NCI-H2081 treated with DMSO at 0.1 percent for 48 hours (cell line): ENCODE data around the gene MFSD12.

Experiments used
- DNase-seq: peaks from one replicate; lab custom pipeline; 2025; lab: John Stamatoyannopoulos, UW

MFSD12 gene

GRCh38 chr19:3557461-3558248 is at the start of gene MFSD12:
Gene MFSD12, minus strand, starts transcription at chr19:3557586. Its CDS starts 183 bp downstream, at chr19:3557403.
- peak; percentile 33 for DNase-seq

- DNase-seq: no peak
Measured at GRCh38 chr19:3606690-3607289, 49.4 kb upstream of the MFSD12 start, which contains the start of gene TBXA2R. Gene TBXA2R, minus strand, starts transcription at chr19:3606875. Its CDS starts 6,241 bp downstream, at chr19:3600634.

- DNase-seq: no peak
Measured at GRCh38 chr19:3606174-3606689, 48.8 kb upstream of the MFSD12 start.

DNA sequence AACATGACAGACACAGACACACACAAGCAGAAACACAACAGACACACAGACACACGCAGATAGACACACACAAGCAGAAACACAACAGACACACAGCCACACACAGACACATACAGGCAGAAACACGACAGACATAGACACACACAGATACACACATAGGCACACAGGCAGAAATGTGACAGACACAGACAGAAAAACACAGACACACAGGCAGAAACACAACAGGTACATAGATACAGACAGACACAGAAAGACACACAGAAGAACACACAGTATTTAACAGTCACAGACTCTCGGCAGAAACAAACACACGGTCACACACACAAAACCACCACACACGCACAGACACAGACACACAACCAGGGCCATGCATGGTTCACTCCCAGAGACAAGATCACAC is 48.4 kb upstream of the MFSD12 start:
- no peak for DNase-seq

- no peak for DNase-seq
Measured at GRCh38 chr19:3605361-3605760, 48.0 kb upstream of the MFSD12 start.

DNA sequence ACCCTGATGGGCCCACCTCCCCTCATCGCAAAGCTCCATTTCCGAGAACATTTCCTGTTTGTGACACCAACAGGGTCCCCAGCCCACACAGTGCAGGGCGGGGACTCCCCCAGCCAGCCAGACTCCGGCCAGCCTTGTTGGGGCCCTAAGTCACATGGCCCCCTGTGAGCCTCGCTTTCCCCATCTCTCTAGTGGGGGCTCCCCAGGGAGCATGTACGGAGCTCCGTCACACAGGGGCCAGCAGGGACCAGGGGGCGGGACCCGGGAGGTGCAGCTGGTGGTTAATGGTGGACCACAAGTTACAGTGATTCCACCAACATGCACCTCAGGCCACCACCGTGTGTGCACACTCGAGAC is 47.6 kb upstream of the MFSD12 start:
- DNase-seq: no peak

- no peak for DNase-seq
Measured at GRCh38 chr19:3604227-3604986, 47.0 kb upstream of the MFSD12 start.

GRCh38 chr19:3603121-3603811 is 45.9 kb upstream of the MFSD12 start:
- no peak for DNase-seq

DNA sequence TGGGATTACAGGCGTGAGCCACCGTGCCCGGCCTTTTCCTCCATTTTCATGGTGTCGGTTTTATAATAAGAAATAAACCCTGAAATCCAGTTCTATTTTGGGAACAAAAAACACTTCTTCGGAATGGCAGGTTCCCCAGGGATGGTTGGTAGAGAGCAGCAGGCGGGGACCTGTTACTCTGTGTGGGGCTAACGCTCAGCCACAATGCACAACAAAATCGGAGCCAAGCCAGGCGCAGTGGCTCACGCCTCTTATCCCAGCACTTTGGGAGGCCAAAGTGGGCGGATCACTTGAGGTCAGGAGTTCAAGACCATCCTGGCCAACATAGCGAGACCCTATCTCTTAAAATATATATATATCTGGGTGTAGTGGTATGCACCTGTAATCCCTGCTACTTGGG is 43.6 kb upstream of the MFSD12 start:
- no peak for DNase-seq

GRCh38 chr19:3599776-3600187 is 42.4 kb upstream of the MFSD12 start:
- no peak for DNase-seq

DNA sequence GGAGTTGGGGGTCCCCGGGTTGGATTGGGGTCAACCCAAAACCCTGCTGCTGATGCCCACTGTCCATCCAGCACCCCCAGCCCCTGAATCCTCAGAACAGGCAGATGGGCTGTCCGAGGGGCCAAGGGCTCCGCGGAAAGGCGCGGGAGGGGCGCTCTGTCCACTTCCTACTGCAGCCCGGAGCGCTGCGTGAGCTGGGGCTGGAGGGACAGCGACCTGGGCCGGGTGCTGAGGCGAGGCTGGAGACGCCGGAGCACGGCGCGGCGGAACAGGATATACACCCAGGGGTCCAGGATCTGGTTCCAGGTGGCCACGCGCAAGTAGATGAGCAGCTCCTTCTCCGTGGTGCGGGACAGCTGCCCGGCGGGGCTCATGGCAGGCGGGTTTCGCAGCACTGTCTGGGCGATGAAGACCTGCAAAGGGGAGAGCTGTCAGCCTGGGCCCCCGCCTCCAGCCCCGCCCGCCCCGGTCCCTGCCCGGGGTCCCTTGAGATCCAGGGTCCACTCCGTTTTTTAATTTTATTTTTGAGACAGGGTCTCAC is 38.2 kb upstream of the MFSD12 start:
- DNase-seq: no peak

DNA sequence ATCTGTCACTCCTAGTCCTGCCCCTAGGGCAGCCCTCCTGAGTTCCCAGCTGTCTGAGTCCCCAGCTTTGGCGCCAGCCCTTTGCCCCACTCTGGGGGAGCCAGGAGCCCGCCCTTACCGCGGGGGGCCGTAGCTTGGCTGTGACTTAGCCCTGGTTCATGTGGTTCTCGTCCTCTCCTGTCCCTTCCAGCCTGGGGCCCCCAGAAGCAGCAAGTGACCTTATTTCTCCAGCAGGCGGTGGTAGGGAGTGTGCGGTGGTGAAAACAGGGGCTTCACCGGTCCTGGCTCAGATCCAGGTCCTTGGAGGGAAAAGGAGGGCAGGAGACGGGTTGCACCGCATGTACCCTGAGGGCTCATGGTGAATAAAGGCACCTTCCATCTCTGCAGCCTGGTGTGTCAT is 35.8 kb upstream of the MFSD12 start:
- no peak for DNase-seq

DNA sequence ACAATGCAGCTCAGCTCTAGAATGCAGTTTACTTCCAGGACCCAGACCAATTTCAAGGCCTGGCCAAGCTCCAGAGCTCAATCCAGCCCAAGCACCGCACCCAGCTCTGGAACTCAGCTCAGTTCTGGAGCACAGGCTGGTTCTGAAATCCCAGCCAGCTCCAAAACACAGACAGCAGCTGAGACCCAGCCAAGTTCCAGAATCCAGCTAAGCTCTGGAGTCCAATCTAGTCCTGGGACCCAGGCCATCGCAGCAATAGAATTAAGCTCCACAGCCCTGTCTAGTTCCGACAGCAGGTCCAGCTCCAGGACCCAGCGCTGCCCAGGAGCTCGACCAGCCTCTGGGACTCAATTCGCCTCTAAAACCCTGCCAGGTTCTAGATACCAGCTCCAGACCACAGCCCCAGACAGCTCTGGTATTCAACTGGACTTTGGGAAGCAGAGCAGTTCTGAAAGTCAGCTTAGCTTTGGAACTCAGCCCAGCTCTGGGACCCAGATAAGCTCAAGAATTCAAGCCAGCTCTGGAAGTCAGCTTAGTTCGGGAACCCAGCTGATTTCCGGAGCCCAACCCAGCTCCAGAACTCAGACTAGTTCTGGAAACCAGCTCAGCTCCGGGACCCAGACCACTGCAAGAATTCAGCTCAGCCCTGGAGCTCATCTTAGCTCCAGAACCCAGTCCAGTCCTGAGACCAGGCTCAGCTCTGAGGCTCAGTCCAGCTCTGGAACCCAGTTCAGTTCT is 34.7 kb upstream of the MFSD12 start:
- no peak for DNase-seq

- no peak for DNase-seq
Measured at GRCh38 chr19:3590991-3591659, 33.7 kb upstream of the MFSD12 start.

DNA sequence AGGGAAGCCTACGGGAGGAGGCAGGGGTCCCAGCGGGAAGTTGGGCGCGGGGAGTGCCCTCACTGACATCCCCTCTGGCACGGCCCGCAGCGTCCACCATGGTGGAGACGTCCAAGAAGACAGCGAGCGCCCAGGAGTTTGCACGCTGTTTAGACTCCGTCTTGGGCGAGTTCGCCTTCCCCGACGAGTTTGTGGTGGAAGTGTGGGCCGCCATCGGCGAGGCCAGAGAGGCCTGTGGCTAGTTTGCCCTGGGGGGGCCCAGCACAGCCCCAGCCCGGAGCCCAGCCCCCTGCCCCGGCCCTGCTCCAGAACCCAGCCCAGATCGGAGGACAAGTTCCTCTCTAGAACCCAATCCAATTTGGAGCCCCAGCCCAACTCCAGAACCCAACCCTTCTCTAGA is 32.6 kb upstream of the MFSD12 start:
- DNase-seq: no peak

- DNase-seq: no peak
Measured at GRCh38 chr19:3589439-3589838, 32.1 kb upstream of the MFSD12 start.

DNA sequence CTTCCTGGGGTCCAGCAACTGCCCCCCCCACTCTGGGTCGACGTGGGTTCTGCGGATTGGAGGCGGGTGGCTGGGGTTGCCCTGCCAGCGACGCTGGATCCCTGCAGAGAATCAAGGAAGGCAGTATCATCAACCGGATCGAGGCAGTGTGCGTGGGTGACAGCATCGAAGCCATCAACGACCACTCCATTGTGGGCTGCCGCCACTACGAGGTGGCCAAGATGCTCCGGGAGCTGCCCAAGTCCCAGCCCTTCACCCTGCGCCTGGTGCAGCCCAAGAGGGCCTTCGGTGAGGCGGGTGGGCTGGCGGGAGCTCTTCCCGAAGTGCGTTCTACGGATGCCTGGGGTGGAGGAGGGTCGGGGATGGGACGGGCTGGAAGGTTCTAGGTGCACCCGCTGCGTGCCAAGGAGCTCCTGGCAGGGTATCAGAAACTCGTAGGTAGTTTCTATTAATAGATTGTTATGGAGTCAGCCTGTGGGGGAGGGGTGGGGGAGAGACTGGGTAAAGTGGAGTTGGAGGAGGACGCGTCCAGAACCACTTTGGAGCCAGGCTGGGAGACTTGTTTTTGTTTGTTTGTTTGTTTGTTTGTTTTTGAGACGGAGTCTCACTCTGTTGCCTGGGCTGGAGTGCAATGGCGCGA is 29.4 kb upstream of the MFSD12 start:
- DNase-seq: no peak

GRCh38 chr19:3586127-3586626 is 28.8 kb upstream of the MFSD12 start:
- DNase-seq: no peak

- no peak for DNase-seq
Measured at GRCh38 chr19:3585301-3586126, 28.1 kb upstream of the MFSD12 start, which contains the start of gene GIPC3. Gene GIPC3, plus strand, starts transcription at chr19:3585478. Its CDS starts 120 bp downstream, at chr19:3585598.
